Mucosa of gallbladder (tissue), 1 donor: ENCODE measurements around the gene CDH4. TPM values are rescaled to one million over a fixed set of nuclear protein-coding genes. Genes with fewer than 3 reads are reported as not detected.
"Not testable (repeated sequence)": the region's sequence is repeated elsewhere in the genome, so short reads cannot be mapped to it uniquely, and the experiment has no call there.

Source experiments
- DNase-seq: peaks from one replicate; pipeline ENCODE4 v3.0.0-alpha.2; 2020; ENCODE audit warnings: low spot score
- total RNA-seq: library from RNA; stranded (reverse); gene quantifications from one replicate; pipeline ENCODE4 v1.2.1, GENCODE V29; 2021
- donor health status: DM: no; HTN: no; CAD: no.

Gene CDH4
- total RNA-seq, 1 donor from 2014 or later = 3.5 TPM

DNA sequence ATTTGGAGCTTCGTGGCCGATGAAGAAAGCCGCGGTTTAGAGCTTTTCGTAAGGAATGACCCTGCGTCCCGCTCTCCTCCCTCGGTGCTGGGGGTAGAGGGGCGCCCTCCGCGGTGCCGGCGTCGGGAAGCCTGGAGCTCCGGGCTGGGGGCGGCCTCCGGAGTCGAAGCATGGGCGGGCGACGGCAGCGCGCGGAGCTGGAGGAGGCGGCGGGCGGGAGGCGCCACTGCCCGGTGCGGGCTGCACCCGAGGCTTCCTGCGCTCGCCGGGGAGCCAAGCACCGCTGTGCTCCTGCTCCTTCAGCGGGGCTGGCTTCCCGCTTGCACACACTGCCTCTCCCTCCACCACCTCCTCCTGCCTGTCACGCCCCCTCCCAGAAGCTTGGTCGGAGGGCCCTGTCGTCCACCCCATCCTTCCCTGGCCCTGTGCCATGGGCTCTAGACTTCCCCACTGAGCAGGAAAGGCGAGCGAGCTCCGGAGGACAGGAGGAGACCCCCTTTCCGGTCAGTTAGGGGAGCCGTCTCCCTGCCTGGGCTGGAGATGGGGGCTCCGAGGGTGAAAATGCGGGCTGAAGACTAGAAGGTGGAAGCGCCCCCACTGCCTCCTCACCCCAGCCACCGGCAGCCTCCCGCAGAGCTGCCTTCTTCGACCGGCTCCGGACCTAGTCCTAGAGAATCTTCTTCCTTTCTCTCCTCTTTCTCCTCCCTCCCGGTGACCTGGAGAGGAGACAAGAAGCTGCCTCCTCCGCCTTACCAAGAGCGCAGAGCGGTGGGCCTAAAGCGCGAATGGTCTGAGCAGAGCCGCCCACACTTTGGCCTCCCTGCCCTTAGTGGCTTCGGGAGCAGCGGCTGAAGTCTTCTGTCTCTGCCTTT is 1.8 kb downstream of the CDH4 start:
- no peak for DNase-seq

DNA sequence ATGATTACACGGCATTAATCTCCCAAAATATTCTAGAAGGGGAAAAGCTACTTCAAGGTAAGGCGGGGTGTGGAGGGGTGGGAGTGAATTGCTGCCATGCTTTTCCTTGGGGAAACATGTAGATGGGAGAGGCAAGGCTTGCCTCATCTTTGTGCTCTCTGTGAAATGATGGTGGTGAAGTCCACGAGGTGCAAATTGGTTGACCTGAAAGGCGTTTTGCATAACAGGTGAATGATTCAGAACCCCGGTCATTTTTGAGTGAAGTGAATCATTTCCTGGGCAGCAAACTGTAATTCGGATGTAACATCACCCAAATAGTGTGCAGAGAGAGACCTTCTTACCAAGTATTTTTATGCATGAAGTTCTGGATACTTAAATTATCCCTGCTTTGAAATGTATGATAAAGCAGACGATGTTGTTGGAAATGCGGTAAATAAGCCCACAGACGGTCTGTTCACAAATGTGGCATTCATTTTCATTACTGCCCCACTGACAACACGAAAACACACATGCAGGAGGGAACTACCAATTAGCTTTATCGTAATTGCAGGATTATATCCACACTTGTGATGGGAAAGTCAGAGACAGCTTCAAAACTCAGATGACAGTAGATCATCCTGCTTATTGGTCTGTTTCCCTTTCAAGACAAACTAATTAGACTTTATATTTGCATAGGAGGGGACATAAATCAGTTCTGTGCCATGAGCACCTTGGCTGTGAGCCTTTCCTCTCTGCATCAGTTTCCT is 3.0 kb downstream of the CDH4 start:
- DNase-seq = no peak

DNA sequence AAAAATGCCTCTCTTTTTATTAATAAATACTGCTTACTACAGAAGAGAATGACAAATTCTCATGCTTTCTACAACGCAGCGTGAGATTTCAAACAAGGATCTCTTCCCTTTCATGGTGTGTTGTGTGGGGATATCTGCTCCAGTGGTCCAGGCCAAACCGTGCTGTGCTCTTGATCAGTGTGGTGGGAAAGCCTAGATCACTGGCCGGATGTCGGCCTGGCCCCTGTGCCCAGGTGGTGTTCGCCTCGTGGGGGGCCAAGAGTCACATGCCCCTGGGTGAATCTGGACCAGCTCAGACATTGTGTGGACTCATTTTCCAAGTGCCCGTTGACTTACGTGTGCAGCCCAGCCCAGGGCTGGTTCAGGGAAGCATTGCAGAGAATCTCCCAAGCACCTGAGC is 4.3 kb downstream of the CDH4 start:
- DNase-seq = no peak

GRCh38 chr20:61256824-61257223 is 4.8 kb downstream of the CDH4 start:
- DNase-seq = no peak

GRCh38 chr20:61257611-61258010 is 5.5 kb downstream of the CDH4 start:
- peak; percentile 57 for DNase-seq

GRCh38 chr20:61259741-61260140 is 7.7 kb downstream of the CDH4 start:
- DNase-seq = no peak

- no peak for DNase-seq
Observed at GRCh38 chr20:61260905-61261304, 8.8 kb downstream of the CDH4 start.

DNA sequence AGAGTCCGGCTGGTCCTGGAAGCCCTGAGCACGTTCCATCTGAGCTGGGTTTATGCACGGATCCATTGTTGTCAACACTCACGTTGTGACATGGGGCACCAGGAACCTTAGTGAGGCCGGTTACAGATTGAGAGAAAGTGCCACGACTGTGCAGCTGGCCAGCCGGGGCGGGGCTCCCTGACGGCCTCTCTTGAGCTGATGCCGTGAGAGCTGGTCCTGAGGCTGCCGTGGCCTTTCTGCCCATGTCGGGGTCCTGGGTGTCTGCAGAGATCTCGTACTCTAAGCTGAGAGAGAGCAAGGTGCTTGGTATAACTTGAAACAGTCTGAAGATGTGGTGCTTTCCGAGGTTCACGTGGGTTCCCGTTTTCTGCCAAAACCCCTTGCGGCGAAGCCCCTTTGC is 10.0 kb downstream of the CDH4 start:
- no peak for DNase-seq

DNA sequence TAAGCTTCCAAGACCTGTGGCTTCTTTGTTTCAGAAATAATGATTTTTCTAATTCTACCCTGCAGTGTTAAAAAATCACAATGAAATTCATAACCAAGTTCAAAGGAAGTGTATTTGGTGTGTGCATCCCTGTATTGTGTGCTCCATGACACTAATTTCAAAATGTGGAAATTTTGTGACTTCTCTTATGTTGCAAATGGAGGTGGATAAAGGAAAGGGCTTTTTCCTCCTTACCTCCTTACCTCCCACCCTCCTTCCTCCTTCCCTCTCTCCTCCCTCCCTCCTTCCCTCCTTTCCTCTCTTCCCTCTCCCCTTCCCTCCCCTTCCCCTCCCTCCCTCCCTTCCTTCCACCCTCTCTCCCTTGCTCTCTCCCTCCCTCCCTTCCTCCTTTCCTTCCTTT is 10.5 kb downstream of the CDH4 start:
- DNase-seq = no peak

DNA sequence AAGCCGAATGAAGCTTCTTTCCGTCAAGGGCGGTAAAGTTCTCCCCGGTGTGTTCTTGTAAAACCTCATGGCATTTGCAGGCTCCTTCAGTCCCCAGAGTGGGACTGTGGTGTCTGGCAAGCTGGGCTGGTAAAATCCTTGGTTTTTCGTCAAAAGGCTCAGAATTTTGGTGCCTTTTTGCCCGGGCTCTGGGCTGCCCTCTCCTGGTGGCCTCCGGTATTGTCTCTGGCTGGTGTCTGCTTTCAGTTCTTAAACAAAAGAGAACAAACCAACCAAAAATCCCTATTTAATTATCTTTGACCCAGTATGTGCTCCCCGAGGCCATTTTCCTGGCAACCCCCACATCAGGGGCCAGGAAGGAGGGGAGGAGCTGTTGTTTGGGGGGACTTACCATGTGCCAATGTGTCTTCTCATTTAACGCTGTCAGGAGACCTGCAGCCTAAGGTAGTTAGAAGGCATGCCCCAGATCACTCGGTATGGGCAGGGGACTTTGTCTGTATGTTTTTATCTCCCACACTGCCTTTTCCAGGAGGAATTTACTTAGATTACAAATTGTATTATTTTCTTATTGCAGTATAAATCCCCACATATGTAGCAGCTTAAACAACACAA is 11.1 kb downstream of the CDH4 start:
- DNase-seq = no peak

DNA sequence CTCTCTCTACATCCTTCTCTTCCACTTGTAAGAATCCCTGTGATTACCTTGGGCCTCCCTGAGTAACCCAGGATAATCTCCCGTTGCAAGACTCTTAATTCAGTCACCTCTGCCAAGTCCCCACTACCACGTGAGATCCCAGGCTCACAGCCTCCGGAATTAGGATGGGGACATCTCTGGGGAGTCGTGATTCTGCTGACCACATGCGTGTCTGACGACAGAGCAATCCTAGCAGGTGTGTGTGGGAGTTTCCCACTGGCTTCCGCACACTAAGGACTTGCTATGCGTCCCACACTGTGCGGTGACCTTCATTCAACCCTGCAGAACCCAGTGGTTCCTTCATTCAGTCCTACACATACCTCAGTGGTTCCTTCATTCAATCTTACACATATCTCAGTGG is 11.9 kb downstream of the CDH4 start:
- DNase-seq = no peak

- no peak for DNase-seq
Observed at GRCh38 chr20:61267241-61267640, 15.2 kb downstream of the CDH4 start.

GRCh38 chr20:61268024-61268423 is 16.0 kb downstream of the CDH4 start:
- DNase-seq = no peak

- no peak for DNase-seq
Observed at GRCh38 chr20:61271312-61272231, 19.5 kb downstream of the CDH4 start.

DNA sequence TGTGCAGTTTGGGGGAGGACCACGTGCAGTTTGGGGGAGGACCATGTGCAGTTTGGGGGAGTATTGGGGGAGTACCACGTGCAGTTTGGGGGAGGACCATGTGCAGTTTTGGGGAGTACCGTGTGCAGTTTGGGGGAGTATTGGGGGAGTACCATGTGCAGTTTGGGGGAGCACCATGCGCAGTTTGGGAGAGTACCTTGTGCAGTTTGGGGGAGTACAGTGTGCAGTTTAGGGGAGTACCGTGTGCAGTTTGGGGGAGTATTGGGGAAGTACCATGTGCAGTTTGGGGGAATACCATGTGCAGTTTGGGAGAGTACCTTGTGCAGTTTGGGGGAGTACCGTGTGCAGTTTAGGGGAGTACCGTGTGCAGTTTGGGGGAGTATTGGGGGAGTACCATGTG is 21.0 kb downstream of the CDH4 start:
- DNase-seq = not testable (repeated sequence)

DNA sequence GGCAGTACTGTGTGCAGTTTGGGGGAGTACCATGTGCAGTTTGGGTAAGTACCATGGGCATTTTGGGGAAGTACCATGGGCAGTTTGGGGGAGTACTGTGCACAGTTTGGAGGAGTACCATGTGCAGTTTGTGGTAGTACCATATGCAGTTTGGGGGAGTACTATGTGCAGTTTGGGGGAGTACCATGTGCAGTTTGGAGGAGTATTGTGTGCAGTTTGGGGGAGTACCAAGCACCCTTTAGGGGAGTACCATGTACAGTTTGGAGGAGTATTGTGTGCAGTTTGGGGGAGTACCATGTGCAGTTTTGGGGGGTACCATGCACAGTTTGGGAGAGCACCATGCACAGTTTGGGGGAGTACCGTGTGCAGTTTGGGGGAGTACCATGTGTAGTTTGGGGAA is 21.6 kb downstream of the CDH4 start:
- DNase-seq = not testable (repeated sequence)

GRCh38 chr20:61274326-61274725 is 22.3 kb downstream of the CDH4 start:
- DNase-seq = no peak

GRCh38 chr20:61278296-61278695 is 26.2 kb downstream of the CDH4 start:
- no peak for DNase-seq

DNA sequence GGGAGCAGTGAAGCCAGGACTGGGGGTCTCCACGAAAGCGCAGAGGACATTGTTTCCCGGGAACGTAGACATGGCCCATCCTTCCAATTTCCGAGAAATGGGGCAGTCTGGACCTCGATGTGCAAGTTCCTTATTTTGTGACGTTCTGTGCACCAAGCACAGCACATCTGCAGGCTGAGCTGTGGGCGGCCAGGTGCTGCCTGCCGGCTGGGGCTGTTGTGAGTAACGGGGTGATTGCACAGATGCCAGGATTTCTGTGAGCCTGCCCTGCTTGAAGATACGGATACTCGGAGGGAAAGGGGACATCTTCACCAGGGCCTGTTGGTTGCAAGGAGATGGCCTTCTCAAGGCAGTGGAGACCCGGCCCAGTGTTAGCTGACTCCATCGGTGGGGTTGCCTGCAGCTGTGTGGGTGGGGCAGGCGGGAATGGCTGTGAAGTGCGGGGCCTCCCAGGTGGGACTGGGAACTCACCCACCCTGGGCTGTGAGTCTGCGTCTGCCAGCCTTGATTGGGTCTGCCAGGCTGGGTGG is 27.6 kb downstream of the CDH4 start:
- no peak for DNase-seq

DNA sequence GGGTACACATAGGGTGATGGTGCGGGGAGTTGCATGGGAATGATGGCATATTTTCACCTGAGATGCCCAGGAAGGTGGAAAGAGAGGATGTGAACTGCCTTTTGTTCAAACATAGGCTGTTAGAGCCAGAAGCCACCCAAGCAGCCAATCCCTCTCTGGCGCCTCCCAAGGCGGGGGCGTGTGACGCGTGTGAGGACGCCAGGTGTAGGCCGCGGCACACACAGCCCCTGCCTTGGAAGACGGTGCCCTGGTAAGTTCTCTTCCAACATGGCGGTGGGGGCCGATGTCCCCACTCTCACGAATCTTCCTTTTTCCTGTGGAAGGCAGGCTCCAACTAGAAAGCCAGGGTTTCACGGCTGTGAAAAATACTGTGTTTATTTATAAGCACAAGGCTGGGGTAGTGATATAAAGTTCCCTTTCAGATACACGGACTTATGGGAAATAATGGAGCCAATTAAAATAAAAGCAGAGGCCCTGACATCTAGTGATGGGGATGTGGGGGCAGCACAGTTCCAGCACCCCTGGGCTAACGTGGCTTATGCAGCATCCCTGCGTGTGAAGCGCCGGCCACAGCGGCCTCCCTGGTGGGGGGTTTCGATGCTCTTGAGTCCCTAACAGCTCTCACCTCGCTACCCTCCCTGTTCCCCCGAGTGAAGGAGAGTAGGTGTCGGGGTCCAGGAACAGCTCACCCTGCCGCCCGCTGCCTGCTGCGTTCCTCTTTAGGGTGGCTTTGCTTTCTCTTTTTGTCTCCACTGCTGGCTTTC is 28.3 kb downstream of the CDH4 start:
- DNase-seq = no peak
